Stimulated activated CD4-positive, alpha-beta T cell treated with anti-CD3 and anti-CD28 coated beads, TNF-alpha, amount 100 ng/mL, for 24 hours (primary cell): ENCODE data around the gene PDK2.
A peak's percentile ranks its signal among the peaks of the same experiment; 100 is the strongest.

Experiments used
- DNase-seq, 3 experiments: peaks; one replicate each; pipeline ENCODE4 v3.0.0-alpha.2; 2020; ENCODE audit warnings: low read depth in 3 of 3

The PDK2 gene

GRCh38 chr17:50117202-50118051 is 22.3 kb downstream of the PDK2 start:
- DNase-seq, result peak in 2 of 3 experiments; percentile 37 to 61

DNA sequence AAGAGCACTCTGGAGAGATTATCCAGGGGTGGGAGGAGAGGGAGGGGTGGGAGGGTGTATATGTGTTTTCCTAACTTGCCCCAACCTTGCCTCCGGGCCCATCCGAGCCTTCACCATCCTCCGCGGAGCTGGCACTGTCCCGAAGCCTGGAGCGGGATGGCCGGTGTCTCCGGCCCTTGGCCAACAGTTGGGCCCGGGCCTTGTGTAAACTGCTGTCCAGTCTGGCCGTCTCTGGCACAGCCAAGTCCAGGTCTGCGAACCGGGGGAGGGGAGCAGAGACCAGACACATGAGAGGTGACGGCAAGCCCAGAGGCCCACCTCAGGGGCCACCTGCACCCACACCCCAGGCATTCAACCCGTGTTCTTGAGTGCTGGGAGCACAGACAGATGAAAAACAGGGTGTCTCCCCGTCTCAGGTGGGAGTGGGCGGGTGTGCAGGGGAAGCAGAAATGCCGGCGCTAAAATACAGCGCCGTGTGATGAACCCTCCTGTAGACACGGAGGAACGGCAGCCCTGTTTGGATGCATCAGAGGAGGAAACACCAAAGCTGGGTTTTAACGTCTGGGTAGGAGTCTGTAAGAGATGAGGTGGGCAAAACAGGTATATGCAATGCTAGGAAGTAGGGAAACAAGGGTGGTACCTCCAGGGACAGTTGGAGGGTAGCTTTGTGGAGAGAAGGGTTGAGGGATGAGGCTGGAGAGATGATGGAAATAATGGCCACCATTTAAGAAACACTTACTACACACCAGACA is 23.1 kb downstream of the PDK2 start:
- no peak for DNase-seq

DNA sequence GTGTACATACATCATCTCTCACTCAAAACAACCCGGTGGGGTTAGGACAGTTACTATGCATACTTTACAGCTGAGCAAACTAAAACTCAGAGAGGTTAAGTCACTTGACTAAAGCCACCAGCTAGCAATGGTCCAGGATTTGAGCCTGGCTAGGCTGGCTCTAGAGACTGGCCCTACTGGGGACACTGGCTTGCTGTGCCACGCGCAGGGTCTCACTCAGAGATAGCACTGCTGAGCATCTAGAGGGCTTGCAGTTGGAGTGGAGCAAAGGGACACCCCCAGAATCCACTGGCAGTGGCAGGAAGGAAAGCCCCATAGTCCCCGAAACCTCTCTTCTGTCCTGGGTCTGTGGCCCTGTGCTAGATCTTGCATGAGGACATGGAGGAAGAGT is 23.7 kb downstream of the PDK2 start:
- no peak for DNase-seq

- DNase-seq, result no peak
Measured at GRCh38 chr17:50120475-50121253, 25.5 kb downstream of the PDK2 start.

DNA sequence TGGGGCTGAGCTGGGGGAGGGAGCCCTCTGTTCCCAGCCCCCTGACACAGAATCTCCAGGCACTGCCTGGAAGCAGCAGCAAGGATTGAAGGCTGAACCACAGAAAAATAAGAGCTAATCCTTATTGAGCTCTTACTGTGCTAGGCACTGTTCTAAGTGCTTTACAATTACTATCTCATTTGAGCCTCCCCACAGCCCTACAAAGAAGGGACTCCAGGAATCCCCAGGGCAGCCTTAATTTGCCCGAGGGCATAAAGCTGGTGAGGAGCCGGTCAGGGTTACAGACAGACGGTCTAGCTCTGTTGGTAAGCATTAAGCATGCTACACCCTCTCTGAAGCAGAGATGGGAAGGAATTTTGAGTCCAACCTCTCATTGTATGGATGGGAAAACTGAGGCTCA is 27.8 kb downstream of the PDK2 start:
- DNase-seq, result no peak

GRCh38 chr17:50123649-50124349 is 28.6 kb downstream of the PDK2 start:
- DNase-seq, result no peak

- DNase-seq, result no peak
Measured at GRCh38 chr17:50125420-50125997, 30.4 kb downstream of the PDK2 start.

- DNase-seq, result no peak
Measured at GRCh38 chr17:50127697-50128361, 32.7 kb downstream of the PDK2 start.

- DNase-seq, result no peak
Measured at GRCh38 chr17:50128441-50129352, 33.5 kb downstream of the PDK2 start.

DNA sequence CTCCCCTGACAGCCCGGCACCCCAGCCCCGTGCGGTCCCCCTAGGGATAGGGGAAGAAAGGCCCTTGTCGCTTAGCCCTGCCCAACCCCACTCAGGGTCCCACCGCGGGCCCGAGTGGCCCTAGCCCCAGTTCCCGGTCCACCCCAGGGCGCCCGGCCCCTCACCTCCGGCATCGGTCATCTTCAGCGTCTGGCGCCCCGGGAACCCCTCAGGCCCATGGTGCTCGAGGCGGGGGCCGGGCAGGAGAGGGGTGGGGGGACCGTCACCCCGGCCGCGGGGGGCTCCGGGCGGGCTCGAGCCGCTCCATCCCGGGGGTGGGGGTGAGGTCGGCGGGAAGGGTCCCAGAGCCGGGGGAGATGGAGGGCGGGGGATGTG is 34.2 kb downstream of the PDK2 start:
- DNase-seq, result no peak

DNA sequence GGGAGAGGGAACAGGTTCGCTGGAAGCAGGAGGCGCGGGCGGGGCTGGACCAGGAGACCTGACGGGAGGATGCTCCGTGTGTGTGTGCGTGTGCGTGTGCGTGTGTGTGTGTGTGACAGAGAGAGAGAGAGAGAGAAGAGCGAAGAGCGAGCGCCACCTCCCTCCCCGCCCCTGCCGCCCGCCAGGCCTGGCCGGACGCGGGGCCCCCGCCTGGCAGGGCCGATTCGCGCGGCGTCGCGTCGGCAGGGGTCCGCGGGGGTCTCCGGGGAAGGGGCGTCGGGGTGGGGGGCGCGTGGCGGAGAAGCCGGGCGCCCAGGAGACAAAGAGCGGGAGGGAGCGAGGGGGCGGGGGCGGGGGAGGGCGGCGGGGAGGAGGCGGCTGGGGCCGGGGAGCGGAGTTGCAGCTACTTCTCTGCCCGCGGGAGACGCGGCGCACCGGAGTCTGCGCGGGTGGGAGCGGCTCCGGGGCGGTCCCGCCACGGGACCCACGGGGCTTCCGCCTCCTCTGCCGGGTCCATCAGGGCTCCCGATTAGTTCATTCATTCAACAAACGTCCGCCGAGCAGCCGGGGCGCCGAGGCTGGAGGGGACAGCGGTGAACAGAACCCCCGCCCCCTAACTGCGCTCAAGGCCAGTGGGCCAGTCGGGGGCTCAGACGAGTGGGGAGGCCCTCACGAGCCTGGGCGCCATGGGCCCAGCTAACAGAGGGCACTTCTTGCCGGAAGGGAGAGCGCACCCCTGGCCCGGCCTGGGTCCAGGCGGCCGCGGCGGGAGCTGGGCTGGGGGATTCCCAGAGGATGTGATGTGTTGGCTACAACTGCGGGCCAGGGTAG is 34.8 kb downstream of the PDK2 start, which contains the start of gene SAMD14:
TSS of gene SAMD14 (minus strand) at position 433 of the 831 bp plus-strand sequence. CDS start 5,201 bp downstream, outside the sequence.
- DNase-seq, result no peak

DNA sequence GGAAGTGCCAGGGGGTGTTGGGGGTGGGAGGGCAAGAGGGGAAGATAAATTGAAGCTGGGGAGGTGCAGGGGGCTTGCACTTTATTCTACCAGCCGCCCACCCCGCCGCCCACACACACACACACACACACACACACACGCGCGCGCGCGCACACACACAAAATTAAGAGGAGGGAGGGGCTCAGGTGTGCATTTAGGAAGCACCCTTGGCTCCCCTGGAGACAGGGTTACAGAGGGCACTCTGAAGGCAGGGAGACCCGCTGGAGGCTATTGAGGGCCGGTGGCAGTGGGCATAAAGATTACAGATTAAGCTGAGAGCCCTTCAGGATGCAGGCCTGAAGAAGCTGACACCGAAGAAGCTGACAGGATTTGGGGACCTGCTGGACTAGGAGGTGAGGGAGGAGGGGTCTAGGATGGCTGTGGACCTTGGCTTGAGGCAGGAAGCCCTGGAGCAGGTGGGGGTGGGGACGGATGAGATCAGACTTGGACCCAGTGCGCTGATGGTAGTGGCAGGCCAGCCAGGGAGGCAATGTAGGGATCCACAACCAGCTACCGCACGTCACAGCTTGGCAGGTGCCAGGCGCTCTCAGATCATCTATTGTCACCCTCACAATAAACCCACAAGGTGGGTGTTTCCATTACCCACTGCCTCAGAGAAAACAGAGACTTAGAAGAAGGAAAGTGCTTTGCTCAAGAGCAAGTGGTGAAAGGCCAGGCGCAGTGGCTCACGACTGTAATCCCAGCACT is 35.6 kb downstream of the PDK2 start:
- no peak for DNase-seq

GRCh38 chr17:50132104-50132794 is 37.1 kb downstream of the PDK2 start:
- no peak for DNase-seq

DNA sequence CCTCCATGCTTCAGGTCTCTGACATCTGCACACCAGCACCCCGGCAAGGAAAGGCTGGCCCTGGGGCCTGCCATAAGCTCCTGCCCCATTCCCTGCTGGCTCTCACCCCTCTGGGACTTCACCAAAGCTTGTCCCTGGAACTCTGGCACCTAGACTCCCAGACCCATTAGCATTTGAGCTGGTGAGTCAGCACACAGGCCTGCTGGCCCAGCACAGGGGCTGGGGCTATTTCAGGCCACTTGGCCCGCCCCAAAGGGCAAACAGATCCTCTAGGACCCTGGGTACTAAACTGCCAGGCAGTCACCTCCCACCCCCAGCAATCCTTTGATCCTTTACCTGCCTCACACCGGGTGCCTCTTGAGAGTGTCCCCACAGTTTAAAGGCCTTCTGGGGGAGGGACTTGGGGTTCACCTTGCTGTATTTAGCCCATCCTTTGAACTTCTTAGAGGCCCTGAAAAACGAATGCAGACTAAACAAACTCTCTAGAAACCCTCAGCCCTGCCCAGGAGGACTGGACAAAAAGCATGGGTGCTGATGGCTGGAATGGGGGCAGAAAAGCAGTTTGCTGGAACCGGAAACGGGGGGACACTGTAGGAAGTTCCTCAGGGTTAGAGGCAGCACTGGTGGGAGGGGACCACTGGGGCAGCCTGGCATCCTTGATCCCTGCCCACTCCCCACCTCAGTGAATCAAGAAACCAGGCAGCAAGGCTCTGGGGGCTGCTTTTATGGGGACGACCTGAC is 38.0 kb downstream of the PDK2 start:
- no peak for DNase-seq

DNA sequence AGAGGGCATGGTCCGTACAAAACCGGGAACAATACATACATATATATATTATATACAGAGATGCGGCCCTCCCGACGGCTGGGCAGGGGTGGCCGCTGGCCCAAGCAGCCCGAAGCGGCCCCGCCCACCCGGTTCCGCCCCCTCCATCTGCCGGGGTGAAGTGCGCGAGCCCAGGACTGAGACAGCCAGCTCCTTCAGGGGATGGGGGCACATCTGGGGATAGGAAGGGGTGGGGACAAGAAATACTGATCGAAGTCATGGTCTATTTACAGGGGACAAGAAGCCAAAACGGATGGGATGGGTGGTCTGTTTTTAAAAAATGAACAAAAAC is 38.6 kb downstream of the PDK2 start:
- no peak for DNase-seq

DNA sequence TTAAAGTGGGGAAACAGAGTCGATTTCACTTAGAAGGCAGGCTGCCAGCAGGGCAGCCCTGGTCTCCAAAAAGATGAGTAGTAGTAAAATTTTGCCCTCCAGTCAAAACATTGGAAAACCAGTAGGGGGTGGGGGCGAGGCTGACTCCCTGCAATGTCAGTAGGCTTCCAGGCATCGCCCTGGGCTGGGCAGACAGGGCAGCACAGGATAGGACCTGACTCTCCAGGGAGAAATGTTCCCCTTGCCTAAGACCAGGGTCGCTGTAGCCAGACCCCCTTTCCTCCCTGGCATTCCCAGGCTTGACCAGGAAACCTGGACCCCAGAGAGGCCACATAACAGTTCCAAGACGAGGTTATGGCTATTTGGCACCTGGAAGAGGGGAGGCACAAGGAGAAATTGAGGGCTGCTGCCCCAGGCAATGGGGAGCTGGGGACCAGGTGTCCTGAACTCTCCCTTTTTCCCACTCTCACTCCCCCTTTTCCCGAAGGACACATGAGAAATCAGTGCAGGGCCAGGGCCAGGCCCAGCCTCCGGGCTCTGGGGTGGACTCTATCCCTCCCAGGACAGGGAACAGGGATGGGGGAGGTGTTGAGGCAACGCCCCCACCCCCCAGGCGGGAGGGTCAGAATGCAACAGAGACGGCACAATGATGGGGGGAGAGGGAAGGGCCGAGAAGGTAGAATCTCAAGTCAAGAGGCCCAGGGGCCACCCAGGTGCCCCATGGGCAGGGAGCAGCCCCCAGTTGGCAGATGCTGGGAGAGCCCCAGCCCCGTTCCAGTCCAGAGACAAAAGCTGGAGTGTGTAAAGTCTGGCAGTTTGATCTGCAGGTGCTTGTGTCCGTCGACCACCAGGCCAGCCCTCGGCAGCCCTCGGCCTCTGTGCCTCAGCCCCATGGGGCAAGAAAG is 39.3 kb downstream of the PDK2 start:
- DNase-seq, result no peak
